Esophagus squamous epithelium (tissue), 5 donors: ENCODE measurements around the gene AHNAK. TPM values are rescaled to one million over a fixed set of nuclear protein-coding genes. Genes with fewer than 3 reads are reported as not detected.
"Not testable (repeated sequence)": the region's sequence is repeated elsewhere in the genome, so short reads cannot be mapped to it uniquely, and the experiment has no call there.

Source experiments
- DNase-seq: peaks from one replicate; lab custom pipeline; 2025; lab: John Stamatoyannopoulos, UW
- H3K27ac ChIP-seq, 4 donors: fragments of 200-600 bp; sonication (generic); one replicate each; pipeline ENCODE4 v1.5.1; 2016 to 2019; ENCODE audit warnings: mild to moderate bottlenecking in 1 of 4
- H3K27me3 ChIP-seq, 4 donors: fragments of 200-600 bp; sonication (generic); 1 replicate in 3 of 4; 2 replicates in 1 of 4; pipeline versions ENCODE4 v1.5.1 to v1.6.0; 2017 to 2021; ENCODE audit warnings: antibody characterized with exemption in 1 of 4
- H3K36me3 ChIP-seq, 3 donors: fragments of 200-600 bp; sonication (generic); one replicate each; pipeline ENCODE4 v1.5.1; 2016 to 2019
- H3K4me1 ChIP-seq, 3 donors: fragments of 200-600 bp; sonication (generic); one replicate each; pipeline ENCODE4 v1.5.1; 2017 to 2019
- H3K4me3 ChIP-seq, 4 donors: fragments of 200-600 bp; sonication (generic); 1 replicate in 3 of 4; 2 replicates in 1 of 4; pipeline ENCODE4 v1.5.1; 2016 to 2019; ENCODE audit warnings: mild to moderate bottlenecking in 2 of 4, moderate library complexity in 1 of 4
- H3K9me3 ChIP-seq, 3 donors: fragments of 200-600 bp; sonication (generic); one replicate each; pipeline ENCODE4 v1.5.1; 2016 to 2019
- CTCF ChIP-seq, 6 experiments: fragments of 450-650 bp in 4 of 6; fragments of 200-600 bp in 2 of 6; sonication (generic) in 2 of 6; IDR thresholded peaks; one replicate each; pipeline ENCODE4 v1.5.1; 2016 to 2019; ENCODE audit warnings: antibody characterized with exemption in 6 of 6, mild to moderate bottlenecking in 4 of 6, moderate library complexity in 4 of 6
- POLR2A ChIP-seq, 4 donors: fragments of 450-650 bp; IDR thresholded peaks; one replicate each; pipeline ENCODE4 v1.6.1; 2017; ENCODE audit warnings: antibody characterized with exemption in 4 of 4, mild to moderate bottlenecking in 4 of 4, moderate library complexity in 3 of 4
- WGBS, 2 donors: methylation state at CpG; one replicate each; pipeline ENCODE4 v1.1.5; 2018; 5-methylcytosine and 5-hydroxymethylcytosine counted together
- intact Hi-C: fragments of 100-400 bp; cut with DNase I; formaldehyde crosslinking; loops from one replicate; pipeline ENCODE4 v1.15.0; 2022
- total RNA-seq, 4 donors: library from RNA; depleted of rRNA; stranded (reverse); fragments of >200 nt; gene quantifications; one replicate each; pipeline ENCODE4 v1.1.0, GENCODE V29; 2016
- donor health status: DM: yes; HTN: yes; CAD: no.

Gene AHNAK
- total RNA-seq, 4 donors from 2014 or later = 695 to 1,250 (median 954) TPM

- Histone ChIP-seq H3K9me3 (no peaks in the 10 kb centered on the region), H3K27me3 (no peaks in the 10 kb centered on the region), H3K4me3 (no peak overlapping the region), H3K27ac (peak overlapping the region; percentile 90 to 97 (median 94)), H3K36me3 (no peaks in the 10 kb centered on the region), H3K4me1 (peaks cover 40 to 100% (median 60%) of the 10 kb centered on the region in 3 donors)
- 60 to 69% methylated on average over 7 of the region's 11 CpGs for WGBS, 2 donors
- no peak for TF ChIP-seq CTCF (IDR thresholded peaks at IDR 0.05)
- DNase-seq = no peak
- intact Hi-C loops = no loop called here
Measured at GRCh38 chr11:62501432-62501891, 45.1 kb downstream of the AHNAK start.

- intact Hi-C loops = no loop called here
- 39 to 53% methylated on average over 3 of the region's 3 CpGs for WGBS, 2 donors
- H3K9me3 ChIP-seq = no peaks in the 10 kb centered on the region
- H3K4me3 ChIP-seq = no peak overlapping the region
- H3K36me3 ChIP-seq = no peaks in the 10 kb centered on the region
- no peaks in the 10 kb centered on the region for H3K27me3 ChIP-seq
- no peak for TF ChIP-seq CTCF (IDR thresholded peaks at IDR 0.05)
- TF ChIP-seq POLR2A (IDR thresholded peaks at IDR 0.05) = no peak
- H3K4me1 ChIP-seq = peaks cover 35 to 92% (median 57%) of the 10 kb centered on the region in 3 donors
- peak overlapping the region; percentile 90 to 97 (median 94) for H3K27ac ChIP-seq
- no peak for DNase-seq
Measured at GRCh38 chr11:62500650-62501030, 46.0 kb downstream of the AHNAK start.

- H3K4me1 ChIP-seq = peaks cover 32 to 86% (median 53%) of the 10 kb centered on the region in 3 donors
- no peak for DNase-seq
- peak overlapping the region in 1 of 4 donors; percentile 3 for H3K4me3 ChIP-seq
- TF ChIP-seq POLR2A (IDR thresholded peaks at IDR 0.05) (no peak), CTCF (IDR thresholded peaks at IDR 0.05) (peak in 3 of 6 experiments; percentile 6 to 36 (median 23))
- 29 to 59% methylated on average over 11 to 12 of the region's 12 CpGs for WGBS, 2 donors
- H3K36me3 ChIP-seq = no peaks in the 10 kb centered on the region
- no peaks in the 10 kb centered on the region for H3K27me3 ChIP-seq
- intact Hi-C loops = no loop called here
- H3K27ac ChIP-seq = peak overlapping the region; percentile 90 to 97 (median 94)
- H3K9me3 ChIP-seq = no peaks in the 10 kb centered on the region
Measured at GRCh38 chr11:62499944-62500649, 46.5 kb downstream of the AHNAK start.

GRCh38 chr11:62499311-62499943 lies 47.2 kb downstream of the AHNAK start:
- 42 to 44% methylated on average over 12 to 17 of the region's 17 CpGs for WGBS, 2 donors
- intact Hi-C loops = not testable (repeated sequence)
- peaks cover 27 to 80% (median 46%) of the 10 kb centered on the region in 3 donors for H3K4me1 ChIP-seq

GRCh38 chr11:62498492-62499286 lies 47.9 kb downstream of the AHNAK start:
- WGBS, 2 donors = 83 to 85% methylated on average over 6 to 8 of the region's 9 CpGs
- Histone ChIP-seq H3K36me3 (no peaks in the 10 kb centered on the region), H3K4me1 (peaks cover 27 to 72% (median 41%) of the 10 kb centered on the region in 3 donors), H3K4me3 (no peak overlapping the region), H3K9me3 (no peaks in the 10 kb centered on the region), H3K27ac (peak overlapping the region; percentile 90 to 97 (median 94)), H3K27me3 (no peaks in the 10 kb centered on the region)
- TF ChIP-seq CTCF (IDR thresholded peaks at IDR 0.05) = no peak
- TF ChIP-seq POLR2A (IDR thresholded peaks at IDR 0.05) = no peak
- no peak for DNase-seq
- intact Hi-C loops = no loop called here

More at GRCh38 chr11:62499311-62499943, 47.2 kb downstream of the AHNAK start:
- not testable (repeated sequence) for H3K9me3 ChIP-seq, H3K27me3 ChIP-seq, H3K36me3 ChIP-seq, DNase-seq
- peak overlapping the region; percentile 90 to 97 (median 94) for H3K27ac ChIP-seq
- peak overlapping the region in 1 of 4 donors; percentile 3 for H3K4me3 ChIP-seq
